ENCODE measurements around the gene RAD51B.
"Not testable (repeated sequence)": the region's sequence is repeated elsewhere in the genome, so short reads cannot be mapped to it uniquely, and the experiment has no call there.

Gene RAD51B

GRCh38 chr14:67951529-67952135 is 132.1 kb downstream of the RAD51B start:
- DNase-seq = no peak

GRCh38 chr14:67952381-67952780 is 132.8 kb downstream of the RAD51B start:
- no peak for DNase-seq

GRCh38 chr14:67952786-67953185 is 133.2 kb downstream of the RAD51B start:
- no peak for DNase-seq

- no peak for DNase-seq
Measured at GRCh38 chr14:67955261-67955660, 135.7 kb downstream of the RAD51B start.

- no peak for DNase-seq
Measured at GRCh38 chr14:67957946-67958345, 138.4 kb downstream of the RAD51B start.

- DNase-seq = no peak
Measured at GRCh38 chr14:67961676-67962075, 142.1 kb downstream of the RAD51B start.

GRCh38 chr14:67962215-67962644 is 142.7 kb downstream of the RAD51B start:
- no peak for DNase-seq

- no peak for DNase-seq
Measured at GRCh38 chr14:67963545-67963944, 144.0 kb downstream of the RAD51B start.

GRCh38 chr14:67963960-67964812 is 144.6 kb downstream of the RAD51B start:
- DNase-seq = no peak

GRCh38 chr14:67965696-67966095 is 146.1 kb downstream of the RAD51B start:
- DNase-seq = no peak

- no peak for DNase-seq
Measured at GRCh38 chr14:67967206-67967605, 147.6 kb downstream of the RAD51B start.

- DNase-seq = not testable (repeated sequence)
Measured at GRCh38 chr14:67967970-67968369, 148.4 kb downstream of the RAD51B start.

- no peak for DNase-seq
Measured at GRCh38 chr14:67970923-67971322, 151.3 kb downstream of the RAD51B start.

- no peak for DNase-seq
Measured at GRCh38 chr14:67971627-67972625, 152.3 kb downstream of the RAD51B start.

- DNase-seq = no peak
Measured at GRCh38 chr14:67973436-67973835, 153.9 kb downstream of the RAD51B start.

- no peak for DNase-seq
Measured at GRCh38 chr14:67975470-67975869, 155.9 kb downstream of the RAD51B start.

- DNase-seq = no peak
Measured at GRCh38 chr14:67977434-67978034, 158.0 kb downstream of the RAD51B start.

- DNase-seq = no peak
Measured at GRCh38 chr14:67978749-67979148, 159.2 kb downstream of the RAD51B start.

GRCh38 chr14:67982711-67983608 is 163.4 kb downstream of the RAD51B start:
- no peak for DNase-seq

- DNase-seq = no peak
Measured at GRCh38 chr14:67984274-67984673, 164.7 kb downstream of the RAD51B start.

GRCh38 chr14:67986131-67986841 is 166.7 kb downstream of the RAD51B start:
- no peak for DNase-seq
